DOHH2 (cell line): Measurements from ENCODE around the gene FHOD3.

Experiments used
- H3F3A ChIP-seq: fragments of 200-600 bp; sonication (generic), shearing (Covaris generic); 2 replicates; pipeline ENCODE4 v1.6.0; 2016; ENCODE audit warnings: antibody characterized with exemption, mild to moderate bottlenecking; ENCODE audit not compliant: control insufficient read depth, insufficient read depth
- H3K27ac ChIP-seq: fragments of 200-600 bp; sonication (generic); 2 replicates; pipeline ENCODE4 v1.5.1; 2014; ENCODE audit warnings: low read depth, mild to moderate bottlenecking, low read length, moderate library complexity
- H3K27me3 ChIP-seq: fragments of 200-600 bp; sonication (generic); 2 replicates; pipeline ENCODE4 v1.6.1; 2014; ENCODE audit warnings: mild to moderate bottlenecking, low read length, mixed read lengths; ENCODE audit not compliant: control insufficient read depth
- H3K36me3 ChIP-seq: fragments of 200-600 bp; sonication (generic); 2 replicates; pipeline ENCODE4 v1.6.1; 2014; ENCODE audit warnings: mild to moderate bottlenecking, low read length, moderate library complexity, mixed read lengths; ENCODE audit not compliant: control insufficient read depth
- H3K4me1 ChIP-seq: fragments of 200-600 bp; sonication (generic); 2 replicates; pipeline ENCODE4 v1.6.1; 2014; ENCODE audit warnings: mild to moderate bottlenecking, low read length, mixed read lengths; ENCODE audit not compliant: control insufficient read depth
- H3K4me2 ChIP-seq: fragments of 200-600 bp; sonication (generic); 2 replicates; pipeline ENCODE4 v1.6.0; 2014; ENCODE audit warnings: mild to moderate bottlenecking, low read length, moderate library complexity
- H3K4me3 ChIP-seq: fragments of 200-600 bp; sonication (generic); 2 replicates; pipeline ENCODE4 v1.5.1; 2014; ENCODE audit warnings: mild to moderate bottlenecking, low read length, mixed read lengths
- H3K79me2 ChIP-seq: fragments of 200-600 bp; sonication (generic); 2 replicates; pipeline ENCODE4 v1.6.1; 2014; ENCODE audit warnings: mild to moderate bottlenecking, low read length, mixed read lengths; ENCODE audit not compliant: control insufficient read depth
- H3K9me2 ChIP-seq: fragments of 200-600 bp; sonication (generic); replicated peaks from 2 replicates; pipeline ENCODE4 v1.6.1; 2014; ENCODE audit warnings: mild to moderate bottlenecking, low read length, mixed read lengths; ENCODE audit not compliant: control insufficient read depth
- H3K9me3 ChIP-seq: fragments of 200-600 bp; sonication (generic); 2 replicates; pipeline ENCODE4 v1.6.1; 2014; ENCODE audit warnings: antibody characterized with exemption, low read length, mixed read lengths; ENCODE audit not compliant: control insufficient read depth, insufficient read depth
- H4K20me1 ChIP-seq: fragments of 200-600 bp; sonication (generic); 2 replicates; pipeline ENCODE4 v1.6.0; 2014; ENCODE audit warnings: low read depth, mild to moderate bottlenecking, antibody characterized with exemption, low read length, moderate library complexity; ENCODE audit not compliant: control insufficient read depth, insufficient read depth
- EZH2phosphoT487 ChIP-seq: fragments of 200-600 bp; sonication (generic); IDR thresholded peaks from 2 replicates; pipeline ENCODE4 v1.6.1; 2017; ENCODE audit warnings: borderline replicate concordance, mild to moderate bottlenecking, antibody characterized with exemption, low read length, moderate library complexity, mixed read lengths
- TF ChIP-seq, protein P1 (sequence below): fragments of 200-600 bp; sonication (generic); IDR thresholded peaks from one replicate; pipeline ENCODE4 v1.5.1; 2014; ENCODE audit warnings: antibody characterized with exemption, mild to moderate bottlenecking, low read depth, low read length; ENCODE audit not compliant: poor library complexity, severe bottlenecking

Gene FHOD3

GRCh38 chr18:36459786-36460185 is 162.3 kb downstream of the FHOD3 start:
- no peaks in the 10 kb centered on the region for H3K9me2 ChIP-seq
- no peaks in the 10 kb centered on the region for H3K9me3 ChIP-seq
- no peaks in the 10 kb centered on the region for H3K79me2 ChIP-seq
- H3K4me2 ChIP-seq: no peak overlapping the region
- H4K20me1 ChIP-seq: no peaks in the 10 kb centered on the region
- no peaks in the 10 kb centered on the region for H3F3A ChIP-seq
- H3K27ac ChIP-seq: no peak overlapping the region
- no peaks in the 10 kb centered on the region for H3K36me3 ChIP-seq
- no peak for TF ChIP-seq EZH2phosphoT487
- TF ChIP-seq, protein P1, sequence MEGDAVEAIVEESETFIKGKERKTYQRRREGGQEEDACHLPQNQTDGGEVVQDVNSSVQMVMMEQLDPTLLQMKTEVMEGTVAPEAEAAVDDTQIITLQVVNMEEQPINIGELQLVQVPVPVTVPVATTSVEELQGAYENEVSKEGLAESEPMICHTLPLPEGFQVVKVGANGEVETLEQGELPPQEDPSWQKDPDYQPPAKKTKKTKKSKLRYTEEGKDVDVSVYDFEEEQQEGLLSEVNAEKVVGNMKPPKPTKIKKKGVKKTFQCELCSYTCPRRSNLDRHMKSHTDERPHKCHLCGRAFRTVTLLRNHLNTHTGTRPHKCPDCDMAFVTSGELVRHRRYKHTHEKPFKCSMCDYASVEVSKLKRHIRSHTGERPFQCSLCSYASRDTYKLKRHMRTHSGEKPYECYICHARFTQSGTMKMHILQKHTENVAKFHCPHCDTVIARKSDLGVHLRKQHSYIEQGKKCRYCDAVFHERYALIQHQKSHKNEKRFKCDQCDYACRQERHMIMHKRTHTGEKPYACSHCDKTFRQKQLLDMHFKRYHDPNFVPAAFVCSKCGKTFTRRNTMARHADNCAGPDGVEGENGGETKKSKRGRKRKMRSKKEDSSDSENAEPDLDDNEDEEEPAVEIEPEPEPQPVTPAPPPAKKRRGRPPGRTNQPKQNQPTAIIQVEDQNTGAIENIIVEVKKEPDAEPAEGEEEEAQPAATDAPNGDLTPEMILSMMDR: no peak
- peaks cover 16% of the 10 kb centered on the region; the same call in 1 of the 2 replicates for H3K27me3 ChIP-seq
- H3K4me1 ChIP-seq: no peaks in the 10 kb centered on the region
- H3K4me3 ChIP-seq: no peak overlapping the region

GRCh38 chr18:36460324-36460850 is 162.9 kb downstream of the FHOD3 start:
- Histone ChIP-seq H3K27me3 (peaks cover 11% of the 10 kb centered on the region; the same call in 1 of the 2 replicates), H3K4me3 (no peak overlapping the region), H3K9me2 (no peaks in the 10 kb centered on the region), H3K36me3 (no peaks in the 10 kb centered on the region), H3K4me2 (no peak overlapping the region), H3K4me1 (no peaks in the 10 kb centered on the region), H3F3A (no peaks in the 10 kb centered on the region), H4K20me1 (no peaks in the 10 kb centered on the region), H3K27ac (no peak overlapping the region), H3K79me2 (no peaks in the 10 kb centered on the region), H3K9me3 (no peaks in the 10 kb centered on the region)
- no peak for TF ChIP-seq EZH2phosphoT487
- TF ChIP-seq, protein P1: no peak

- no peak for TF ChIP-seq EZH2phosphoT487
- TF ChIP-seq, protein P1: no peak
- Histone ChIP-seq H3K27ac (no peak overlapping the region), H3F3A (no peaks in the 10 kb centered on the region), H3K9me2 (no peaks in the 10 kb centered on the region), H3K36me3 (no peaks in the 10 kb centered on the region), H3K4me3 (no peak overlapping the region), H3K4me1 (no peaks in the 10 kb centered on the region), H3K9me3 (no peaks in the 10 kb centered on the region), H3K79me2 (no peaks in the 10 kb centered on the region), H3K27me3 (peaks cover 11% of the 10 kb centered on the region; the same call in 1 of the 2 replicates), H3K4me2 (no peak overlapping the region), H4K20me1 (no peaks in the 10 kb centered on the region)
These were observed 163.3 kb downstream of the FHOD3 start for GRCh38 chr18:36460854-36461253.
